HCT116 (cell line): ENCODE measurements around the gene PTGIS. TPM values are rescaled to one million over a fixed set of nuclear protein-coding genes. Genes with fewer than 3 reads are reported as not detected.

Source experiments
- ATAC-seq: fragments of 200-7000 bp; cut with Tn5 transposase; 2 replicates; pipeline ENCODE4 v1.9.1; 2020; ENCODE audit warnings: mild to moderate bottlenecking, moderate library complexity
- BruUV-seq: library from RNA; stranded (reverse); fragments of 400-500 nt; replicated peaks from 2 replicates; lab custom pipeline; 2021; lab: Mats Ljungman, UMichigan
- CTCF ChIA-PET: fragments of 300-600 bp; sonication (Branson Sonifier 250); formaldehyde crosslinking; loops from one replicate; lab custom pipeline; 2021; ENCODE audit warnings: antibody characterized with exemption; lab: Charles Lee
- POLR2A ChIA-PET: fragments of 300-600, 350-600 bp; sonication (Branson Sonifier 250); formaldehyde crosslinking; loops from one replicate; lab custom pipeline; 2021; ENCODE audit warnings: antibody characterized with exemption; lab: Charles Lee
- RAD21 ChIA-PET, 2 experiments: fragments of 300-600 bp; sonication (Branson Sonifier 250); formaldehyde crosslinking; loops; one replicate each; lab custom pipeline; 2023; ENCODE audit warnings: low total read pairs in 2 of 2; ENCODE audit not compliant: uncharacterized antibody in 2 of 2, unreplicated experiment in 2 of 2, low non-redundant PET in 1 of 2; lab: Charles Lee
- DNase-seq: peaks from one replicate; pipeline ENCODE4 v3.0.0-alpha.2; 2010; ENCODE audit warnings: low read depth, low spot score
- H2AFZ ChIP-seq: fragments of 200-600 bp; shearing (Covaris generic), sonication (generic); 2 replicates; pipeline ENCODE4 v1.6.1; 2017; ENCODE audit warnings: low read depth, mixed run types, mixed read lengths, antibody characterized with exemption, low read length; ENCODE audit not compliant: poor library complexity, severe bottlenecking
- H3K27ac ChIP-seq: 2 replicates; pipeline ENCODE4 v1.5.1; 2012; ENCODE audit warnings: low read depth, low read length
- H3K27me3 ChIP-seq: fragments of 200-600 bp; sonication (generic); 2 replicates; pipeline ENCODE4 v1.6.1; 2016; ENCODE audit warnings: mixed run types, low read length, mixed read lengths; ENCODE audit not compliant: insufficient read depth
- H3K36me3 ChIP-seq, 2 experiments: fragments of 200-500 bp in 1 of 2; fragments of 200-600 bp in 1 of 2; sonication (Bioruptor generic) in 1 of 2; sonication (generic) in 1 of 2; 2 replicates each; pipeline versions ENCODE4 v1.5.1 to v1.6.1; 2014 to 2016; ENCODE audit warnings: low read length in 2 of 2, inconsistent platforms in 1 of 2, mixed read lengths in 1 of 2, mixed run types in 1 of 2; ENCODE audit not compliant: insufficient read depth in 2 of 2, control insufficient read depth in 1 of 2
- H3K4me1 ChIP-seq, 2 experiments: fragments of 200-600 bp in 1 of 2; sonication (generic) in 1 of 2; 2 replicates each; pipeline versions ENCODE4 v1.5.1 to v1.6.1; 2012 to 2017; ENCODE audit warnings: low read length in 2 of 2, inconsistent platforms in 1 of 2, mild to moderate bottlenecking in 1 of 2, mixed read lengths in 1 of 2, mixed run types in 1 of 2, moderate library complexity in 1 of 2; ENCODE audit not compliant: insufficient read depth in 2 of 2, control insufficient read depth in 1 of 2
- H3K4me2 ChIP-seq: fragments of 200-600 bp; sonication (generic); 2 replicates; pipeline ENCODE4 v1.6.1; 2017; ENCODE audit warnings: mixed run types, low read length, mixed read lengths
- H3K4me3 ChIP-seq, 2 experiments: fragments of 200-600 bp in 1 of 2; sonication (generic) in 1 of 2; replicated peaks in 1 of 2; 2 replicates each; pipeline ENCODE4 v1.5.1; 2011 to 2016; ENCODE audit warnings: low read length in 2 of 2, control low read depth in 1 of 2, low read depth in 1 of 2, mild to moderate bottlenecking in 1 of 2, mixed read lengths in 1 of 2, mixed run types in 1 of 2
- H3K79me2 ChIP-seq: fragments of 200-600 bp; sonication (generic); 2 replicates; pipeline ENCODE4 v1.6.1; 2017; ENCODE audit warnings: mild to moderate bottlenecking, mixed run types, low read length, moderate library complexity, mixed read lengths; ENCODE audit not compliant: insufficient read depth
- H3K9ac ChIP-seq: fragments of 200-600 bp; sonication (generic); 2 replicates; pipeline ENCODE4 v1.6.1; 2016; ENCODE audit warnings: low read length, mixed read lengths
- H3K9me2 ChIP-seq: fragments of 200-600 bp; sonication (generic), shearing (Covaris generic); 2 replicates; pipeline ENCODE4 v1.6.1; 2017; ENCODE audit warnings: mixed run types, mild to moderate bottlenecking, moderate library complexity; ENCODE audit not compliant: insufficient read depth
- H3K9me3 ChIP-seq, 2 experiments: fragments of 200-500 bp in 1 of 2; fragments of 200-600 bp in 1 of 2; sonication (Bioruptor generic) in 1 of 2; sonication (generic) in 1 of 2; 2 replicates each; pipeline ENCODE4 v1.6.1; 2014 to 2017; ENCODE audit warnings: low read length in 2 of 2, mixed read lengths in 2 of 2, inconsistent platforms in 1 of 2, low read depth in 1 of 2, mild to moderate bottlenecking in 1 of 2, mixed run types in 1 of 2, moderate library complexity in 1 of 2; ENCODE audit not compliant: control insufficient read depth in 1 of 2, insufficient read depth in 1 of 2
- H4K20me1 ChIP-seq: fragments of 200-600 bp; sonication (generic), shearing (Covaris generic); 2 replicates; pipeline ENCODE4 v1.6.1; 2017; ENCODE audit warnings: mixed run types, mild to moderate bottlenecking, moderate library complexity; ENCODE audit not compliant: insufficient read depth
- CBX3 ChIP-seq: IDR thresholded peaks from 2 replicates; pipeline ENCODE4 v1.6.1; 2012; ENCODE audit warnings: low read depth
- CEBPB ChIP-seq: IDR thresholded peaks from 2 replicates; pipeline ENCODE4 v1.6.1; 2012; ENCODE audit warnings: low read depth
- CTCF ChIP-seq, 3 experiments: fragments of 200-600 bp in 1 of 3; sonication (generic) in 1 of 3; IDR thresholded peaks in 2 of 3; conservative IDR thresholded peaks in 1 of 3; 2 replicates each; pipeline ENCODE4 v1.5.1; 2012 to 2017; ENCODE audit warnings: low read depth in 2 of 3, low read length in 2 of 3, antibody characterized with exemption in 1 of 3, borderline replicate concordance in 1 of 3, control low read depth in 1 of 3, mild to moderate bottlenecking in 1 of 3, mixed read lengths in 1 of 3, mixed run types in 1 of 3, moderate library complexity in 1 of 3; ENCODE audit not compliant: insufficient read depth in 1 of 3
- EZH2 ChIP-seq: fragments of 200-600 bp; sonication (generic); IDR thresholded peaks from 2 replicates; pipeline ENCODE4 v1.6.1; 2017; ENCODE audit warnings: antibody characterized with exemption, mixed run types
- EZH2phosphoT487 ChIP-seq: fragments of 200-600 bp; IDR thresholded peaks from 2 replicates; pipeline ENCODE4 v1.6.1; 2018; ENCODE audit warnings: antibody characterized with exemption, borderline replicate concordance
- POLR2A ChIP-seq: IDR thresholded peaks from 2 replicates; pipeline ENCODE4 v1.7.0; 2011; ENCODE audit warnings: borderline replicate concordance; ENCODE audit not compliant: insufficient read depth, insufficient read length; ENCODE audit errors: extremely low read depth
- POLR2AphosphoS5 ChIP-seq: IDR thresholded peaks from 2 replicates; pipeline ENCODE4 v1.6.1; 2011; ENCODE audit warnings: mild to moderate bottlenecking, low read depth, low read length, moderate library complexity
- SIN3A ChIP-seq: IDR thresholded peaks from 2 replicates; pipeline ENCODE4 v1.6.1; 2012; ENCODE audit warnings: low read depth
- YY1 ChIP-seq: IDR thresholded peaks from 2 replicates; pipeline ENCODE4 v1.6.1; 2011; ENCODE audit warnings: low read length, low read depth, moderate library complexity, mild to moderate bottlenecking; ENCODE audit not compliant: insufficient replicate concordance; ENCODE audit errors: extremely low read depth
- intact Hi-C: fragments of 100-400 bp; cut with micrococcal nuclease; formaldehyde crosslinking; loops from 2 replicates; pipeline ENCODE4 v1.10.0; 2022
- total RNA-seq: library from RNA; stranded (reverse); gene quantifications from one replicate; pipeline ENCODE4 v1.2.1, GENCODE V29; 2021; ENCODE audit not compliant: unreplicated experiment
- TF ChIP-seq, protein P1 (sequence below): IDR thresholded peaks from 2 replicates; pipeline ENCODE4 v1.6.1; 2012

The PTGIS gene
- total RNA-seq, 1 experiment from 2014 or later = 0.25 TPM

DNA sequence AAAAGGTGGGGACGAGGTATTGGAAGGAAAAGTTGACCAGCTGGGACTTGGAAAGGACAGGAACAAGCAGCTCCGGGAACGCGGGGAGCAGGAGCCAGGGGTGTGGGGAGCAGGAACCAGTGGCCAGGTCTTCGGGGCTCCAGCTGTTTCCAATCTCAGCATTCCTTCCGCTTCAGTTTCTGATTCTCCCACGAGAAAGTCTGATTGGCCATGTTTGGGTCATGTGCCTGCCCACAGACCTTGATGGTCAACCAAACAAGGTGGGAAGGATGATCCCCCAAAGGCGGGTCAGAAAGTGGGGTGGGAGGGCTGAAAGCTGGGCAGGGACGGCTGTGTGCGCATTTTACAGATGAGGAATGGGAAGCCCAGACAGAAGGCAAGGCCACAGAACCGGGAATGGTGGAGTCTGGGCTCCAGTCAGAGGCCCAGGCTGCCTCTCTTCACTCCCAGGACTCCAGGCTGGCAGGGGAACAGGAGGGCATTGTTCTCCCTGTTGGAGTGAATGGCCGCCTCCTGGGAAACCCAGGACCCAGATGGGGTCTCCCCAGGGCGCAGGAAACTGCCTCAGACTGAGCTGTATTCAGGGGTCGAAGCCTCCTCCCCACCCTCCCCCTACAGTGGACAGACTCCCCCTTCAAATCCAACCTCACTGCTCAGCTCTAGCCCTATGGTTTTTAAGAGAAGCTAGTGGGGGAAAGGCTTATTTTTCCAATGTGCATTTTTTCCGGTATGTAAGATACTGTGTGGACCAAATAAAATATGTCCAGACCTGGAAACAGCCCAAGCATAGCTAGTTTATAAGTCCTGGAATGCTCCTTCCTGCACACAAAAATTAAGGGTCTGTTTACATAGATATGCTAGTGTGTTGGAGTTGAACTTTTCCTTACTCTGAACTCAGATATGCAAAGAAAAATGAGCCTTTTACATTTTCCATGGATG lies 12.2 kb upstream of the PTGIS start:
- no peak overlapping the region for H3K27ac ChIP-seq
- H3K4me3 ChIP-seq = no peak overlapping the region
- intact Hi-C loops = no loop called here

More for the DNA sequence above, 12.2 kb upstream of the PTGIS start:
- no peak for ATAC-seq
- Histone ChIP-seq H3K36me3 (no peaks in the 10 kb centered on the region), H3K9ac (no peak overlapping the region), H3K79me2 (no peaks in the 10 kb centered on the region), H3K9me3 (peaks cover 0 to 7% of the 10 kb centered on the region in 2 experiments; a peak in 1 of 4 replicates), H3K4me1 (peaks cover 11 to 17% of the 10 kb centered on the region in 2 experiments), H3K27me3 (no peaks in the 10 kb centered on the region), H4K20me1 (no peaks in the 10 kb centered on the region), H2AFZ (no peak overlapping the region), H3K9me2 (no peaks in the 10 kb centered on the region), H3K4me2 (no peak overlapping the region)
- TF ChIP-seq, protein P1, sequence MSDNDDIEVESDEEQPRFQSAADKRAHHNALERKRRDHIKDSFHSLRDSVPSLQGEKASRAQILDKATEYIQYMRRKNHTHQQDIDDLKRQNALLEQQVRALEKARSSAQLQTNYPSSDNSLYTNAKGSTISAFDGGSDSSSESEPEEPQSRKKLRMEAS = no peak
- TF ChIP-seq EZH2phosphoT487 = no peak
- no peak for TF ChIP-seq SIN3A
- no peak for TF ChIP-seq CBX3
- no peak for TF ChIP-seq YY1
- TF ChIP-seq POLR2AphosphoS5 = no peak
- TF ChIP-seq EZH2 = no peak
- TF ChIP-seq CEBPB = no peak
- no peak for TF ChIP-seq POLR2A
- TF ChIP-seq CTCF (IDR thresholded peaks at IDR 0.05 in 2 of 3, conservative IDR thresholded peaks at IDR 0.05 in 1 of 3; ENCODE audit: borderline replicate concordance in 1 of 3, insufficient read depth in 1 of 3, low read depth in 2 of 3, low read length in 2 of 3) = no peak
- BruUV-seq = no TSS peak
- DNase-seq = no peak
- ChIA-PET CTCF (interaction anchor here (1.1 kb wide), 1 partner anchor 38 kb away, joined by 3 read pairs; no protein-coding TSS in a partner anchor), RAD21 (no interaction called here), POLR2A (interaction anchor here (0.9 kb wide), 1 partner anchor 41 kb away, joined by 3 read pairs; no protein-coding TSS in a partner anchor)
